ENCODE results near the gene TMEM163. TPM values are rescaled to one million over a fixed set of nuclear protein-coding genes. Genes with fewer than 3 reads are reported as not detected.

TMEM163 gene
- total and polyA plus RNA-seq, 4 donors = 5.8 to 46.9 (median 29.8) TPM

DNA sequence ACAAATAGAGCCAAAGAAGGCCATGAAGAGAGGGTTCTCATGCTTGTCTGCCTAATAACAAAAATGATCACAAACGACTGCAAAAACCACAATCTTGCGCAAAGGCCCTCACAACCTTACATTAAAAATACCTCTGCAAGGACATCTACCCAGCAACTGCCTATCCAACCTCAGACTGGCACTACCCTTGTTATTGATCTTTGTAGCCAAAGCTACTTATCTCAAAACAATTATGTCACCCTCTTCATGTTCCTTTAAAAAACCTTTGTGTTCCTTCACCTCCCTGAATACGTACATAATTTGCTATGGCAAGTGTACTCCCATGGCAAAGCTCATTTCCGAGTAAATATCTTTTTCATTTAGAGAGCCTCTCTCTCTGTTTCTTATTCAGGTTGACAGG, 44.1 kb downstream of the TMEM163 start:
- Histone ChIP-seq H3K9ac (ENCODE audit: insufficient read depth in 1 of 2, low read length in 2 of 2) (no peak overlapping the region), H3K4me3 (no peak overlapping the region), H3K9me3 (ENCODE audit: control insufficient read depth in 4 of 4, insufficient read depth in 3 of 4, low read length in 3 of 4) (peaks cover 0 to 3% (median 0%) of the 10 kb centered on the region in 4 donors), H3K27me3 (ENCODE audit: control insufficient read depth in 3 of 3, insufficient read depth in 3 of 3, low read length in 2 of 3) (no peaks in the 10 kb centered on the region), H3K27ac (ENCODE audit: low read depth in 1 of 2, low read length in 1 of 2) (no peak overlapping the region), H3K4me1 (ENCODE audit: control insufficient read depth in 5 of 5, insufficient read depth in 5 of 5, low read length in 5 of 5) (peaks cover 0 to 11% (median 3%) of the 10 kb centered on the region in 5 donors), H3K36me3 (ENCODE audit: control insufficient read depth in 4 of 4, insufficient read depth in 4 of 4, low read length in 4 of 4) (no peaks in the 10 kb centered on the region)
- TF ChIP-seq, protein P1, sequence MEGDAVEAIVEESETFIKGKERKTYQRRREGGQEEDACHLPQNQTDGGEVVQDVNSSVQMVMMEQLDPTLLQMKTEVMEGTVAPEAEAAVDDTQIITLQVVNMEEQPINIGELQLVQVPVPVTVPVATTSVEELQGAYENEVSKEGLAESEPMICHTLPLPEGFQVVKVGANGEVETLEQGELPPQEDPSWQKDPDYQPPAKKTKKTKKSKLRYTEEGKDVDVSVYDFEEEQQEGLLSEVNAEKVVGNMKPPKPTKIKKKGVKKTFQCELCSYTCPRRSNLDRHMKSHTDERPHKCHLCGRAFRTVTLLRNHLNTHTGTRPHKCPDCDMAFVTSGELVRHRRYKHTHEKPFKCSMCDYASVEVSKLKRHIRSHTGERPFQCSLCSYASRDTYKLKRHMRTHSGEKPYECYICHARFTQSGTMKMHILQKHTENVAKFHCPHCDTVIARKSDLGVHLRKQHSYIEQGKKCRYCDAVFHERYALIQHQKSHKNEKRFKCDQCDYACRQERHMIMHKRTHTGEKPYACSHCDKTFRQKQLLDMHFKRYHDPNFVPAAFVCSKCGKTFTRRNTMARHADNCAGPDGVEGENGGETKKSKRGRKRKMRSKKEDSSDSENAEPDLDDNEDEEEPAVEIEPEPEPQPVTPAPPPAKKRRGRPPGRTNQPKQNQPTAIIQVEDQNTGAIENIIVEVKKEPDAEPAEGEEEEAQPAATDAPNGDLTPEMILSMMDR (IDR thresholded peaks at IDR 0.05; ENCODE audit: control extremely low read depth, extremely low read depth) = no peak
- WGBS, 2 donors = 61 to 73% methylated on average over 4 of the region's 4 CpGs
- DNase-seq (no peak), ATAC-seq (ENCODE audit: insufficient read depth, low FRiP score) (no peak)

DNA sequence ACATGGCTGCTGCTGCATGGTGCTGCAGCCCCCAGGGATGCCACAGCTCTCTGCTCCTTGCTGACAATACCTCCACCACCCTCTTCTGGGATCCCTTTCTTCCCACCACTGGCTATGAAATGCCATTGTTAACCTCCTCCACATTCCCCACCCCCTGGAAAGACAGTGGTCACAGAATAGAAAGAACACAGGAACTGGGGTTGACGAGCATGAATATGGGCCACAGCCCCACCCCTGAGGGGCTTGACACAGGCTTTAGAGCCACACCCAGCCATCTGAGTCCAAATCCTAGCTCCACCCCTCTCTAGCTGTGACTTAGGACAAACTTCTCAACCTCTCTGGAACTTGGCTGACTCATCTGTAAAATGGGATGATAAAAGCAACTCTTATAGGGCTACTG, 47.3 kb downstream of the TMEM163 start:
- Histone ChIP-seq H3K4me1 (ENCODE audit: control insufficient read depth in 5 of 5, insufficient read depth in 5 of 5, low read length in 5 of 5) (peaks cover 0 to 11% (median 0%) of the 10 kb centered on the region in 5 donors), H3K36me3 (ENCODE audit: control insufficient read depth in 4 of 4, insufficient read depth in 4 of 4, low read length in 4 of 4) (no peaks in the 10 kb centered on the region), H3K9me3 (ENCODE audit: control insufficient read depth in 4 of 4, insufficient read depth in 3 of 4, low read length in 3 of 4) (no peaks in the 10 kb centered on the region), H3K27me3 (ENCODE audit: control insufficient read depth in 3 of 3, insufficient read depth in 3 of 3, low read length in 2 of 3) (no peaks in the 10 kb centered on the region), H3K4me3 (no peak overlapping the region), H3K9ac (ENCODE audit: insufficient read depth in 1 of 2, low read length in 2 of 2) (no peak overlapping the region), H3K27ac (ENCODE audit: low read depth in 1 of 2, low read length in 1 of 2) (peak overlapping the region in 1 of 2 donors; percentile 76)
- WGBS, 2 donors = 0 to 21% methylated on average over 1 of the region's 1 CpG
- DNase-seq (no peak), ATAC-seq (ENCODE audit: insufficient read depth, low FRiP score) (no peak)
- TF ChIP-seq, protein P1 (IDR thresholded peaks at IDR 0.05; ENCODE audit: control extremely low read depth, extremely low read depth) = no peak

DNA sequence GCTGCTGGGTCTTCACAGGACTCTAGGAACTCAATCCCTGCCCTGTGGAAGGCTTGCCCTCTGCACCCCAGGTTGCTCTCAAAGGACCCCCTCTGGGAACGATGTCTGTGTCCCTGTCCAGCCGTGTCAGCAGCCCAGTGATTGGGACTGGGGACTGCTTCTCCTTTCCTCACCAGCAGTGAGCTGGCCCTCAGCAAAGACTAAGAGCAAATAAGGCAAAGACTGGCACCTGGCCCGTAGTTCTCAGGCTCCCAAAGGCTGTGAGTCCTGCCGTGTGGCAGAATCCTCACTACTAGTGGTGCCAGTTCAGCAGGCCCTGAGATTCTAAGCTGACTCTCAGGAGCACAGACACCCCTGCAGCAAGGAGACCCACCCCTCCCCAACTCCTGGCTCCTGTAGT, 47.8 kb downstream of the TMEM163 start:
- 37 to 47% methylated on average over 4 of the region's 4 CpGs for WGBS, 2 donors
- Histone ChIP-seq H3K9me3 (ENCODE audit: control insufficient read depth in 4 of 4, insufficient read depth in 3 of 4, low read length in 3 of 4) (no peaks in the 10 kb centered on the region), H3K4me3 (no peak overlapping the region), H3K27ac (ENCODE audit: low read depth in 1 of 2, low read length in 1 of 2) (peak overlapping the region in 1 of 2 donors; percentile 76), H3K9ac (ENCODE audit: insufficient read depth in 1 of 2, low read length in 2 of 2) (no peak overlapping the region), H3K27me3 (ENCODE audit: control insufficient read depth in 3 of 3, insufficient read depth in 3 of 3, low read length in 2 of 3) (no peaks in the 10 kb centered on the region), H3K36me3 (ENCODE audit: control insufficient read depth in 4 of 4, insufficient read depth in 4 of 4, low read length in 4 of 4) (no peaks in the 10 kb centered on the region), H3K4me1 (ENCODE audit: control insufficient read depth in 5 of 5, insufficient read depth in 5 of 5, low read length in 5 of 5) (peaks cover 0 to 11% (median 0%) of the 10 kb centered on the region in 5 donors)
- ATAC-seq (ENCODE audit: insufficient read depth, low FRiP score) (peak; percentile 23), DNase-seq (peak; percentile 34 to 64 (median 46))
- TF ChIP-seq, protein P1 (IDR thresholded peaks at IDR 0.05; ENCODE audit: control extremely low read depth, extremely low read depth) = no peak
